C4-2B (cell line): Measurements from ENCODE around the gene ELAVL3.
"Not testable (repeated sequence)": the region's sequence is repeated elsewhere in the genome, so short reads cannot be mapped to it uniquely, and the experiment has no call there.

ENCODE experiments used
- H3K27ac ChIP-seq: fragments of 450-650 bp; 2 replicates; pipeline ENCODE4 v1.5.1; 2017
- CTCF ChIP-seq: fragments of 450-650 bp; conservative IDR thresholded peaks from 2 replicates; pipeline ENCODE4 v1.5.1; 2017; ENCODE audit warnings: mild to moderate bottlenecking
- ZFX ChIP-seq: fragments of 450-650 bp; IDR thresholded peaks from 2 replicates; pipeline ENCODE4 v1.6.1; 2017

ELAVL3 gene

GRCh38 chr19:11478167-11479089 lies 2.4 kb downstream of the ELAVL3 start:
- no peak overlapping the region for H3K27ac ChIP-seq
- TF ChIP-seq CTCF, result no peak
- no peak for TF ChIP-seq ZFX

GRCh38 chr19:11475861-11476260 lies 5.0 kb downstream of the ELAVL3 start:
- no peak for TF ChIP-seq ZFX
- TF ChIP-seq CTCF, result no peak
- no peak overlapping the region for H3K27ac ChIP-seq

- not testable (repeated sequence) for H3K27ac ChIP-seq
These were observed 5.5 kb downstream of the ELAVL3 start for GRCh38 chr19:11475343-11475742.

- TF ChIP-seq ZFX (no peak), CTCF (no peak)
- H3K27ac ChIP-seq, result no peak overlapping the region
These were observed 7.1 kb downstream of the ELAVL3 start for GRCh38 chr19:11473725-11474124.

- H3K27ac ChIP-seq, result not testable (repeated sequence)
These were observed 12.5 kb downstream of the ELAVL3 start for GRCh38 chr19:11468266-11468845.

GRCh38 chr19:11465600-11465999 lies 15.2 kb downstream of the ELAVL3 start:
- TF ChIP-seq CTCF (no peak), ZFX (no peak)
- H3K27ac ChIP-seq, result no peak overlapping the region

- H3K27ac ChIP-seq, result no peak overlapping the region
- no peak for TF ChIP-seq CTCF
- TF ChIP-seq ZFX, result no peak
These were observed 16.2 kb downstream of the ELAVL3 start for GRCh38 chr19:11464333-11465265.

GRCh38 chr19:11463391-11463790 lies 17.5 kb downstream of the ELAVL3 start:
- TF ChIP-seq ZFX (no peak), CTCF (no peak)

More at GRCh38 chr19:11463391-11463790, 17.5 kb downstream of the ELAVL3 start:
- H3K27ac ChIP-seq, result no peak overlapping the region
